ENCODE data around the gene RBM41. TPM values are rescaled to one million over a fixed set of nuclear protein-coding genes. Genes with fewer than 3 reads are reported as not detected.

The RBM41 gene
- total RNA-seq, 2 experiments from 2014 or later: 5.9 to 8.2 TPM

- Mint-ChIP-seq H3K36me3 (ENCODE audit: low read depth) (peaks cover under 1% of the 10 kb centered on the region), H3K4me1 (ENCODE audit: low read depth) (peaks cover 6% of the 10 kb centered on the region), H3K27ac (no peak overlapping the region), H3K4me3 (no peak overlapping the region), H3K27me3 (no peaks in the 10 kb centered on the region), H3K9me3 (no peaks in the 10 kb centered on the region)
- Histone ChIP-seq H3K36me3 (ENCODE audit: insufficient read depth, low read length) (no peaks in the 10 kb centered on the region), H3K4me1 (ENCODE audit: insufficient read depth, low read length) (no peaks in the 10 kb centered on the region), H3K27ac (ENCODE audit: low read depth in 1 of 2, low read length in 2 of 2) (no peak overlapping the region), H3K9me3 (ENCODE audit: control insufficient read depth in 1 of 2, insufficient read depth in 1 of 2, low read length in 2 of 2) (no peaks in the 10 kb centered on the region), H3K27me3 (ENCODE audit: control insufficient read depth in 1 of 2, insufficient read depth in 2 of 2, low read length in 2 of 2) (no peaks in the 10 kb centered on the region), H3K4me3 (ENCODE audit: low read length) (no peak overlapping the region)
- CTCF ChIA-PET: no interaction called here
- POLR2A ChIA-PET: no interaction called here
- intact Hi-C loops (cut with DNase I, micrococcal nuclease): loop anchor here in 1 of 2 experiments (10.0 kb wide), 2 partner anchors 81 to 501 kb away; partner anchors contain the start of genes DNAAF6, NUP62CL and PRPS1
- no peak for TF ChIP-seq CTCF (IDR thresholded peaks at IDR 0.05)
- DNase-seq: no peak
- ATAC-seq (ENCODE audit: poor library complexity): no peak
These were observed 5.1 kb upstream of the RBM41 start for GRCh38 chrX:107123750-107124149.

- DNase-seq: no peak
- ChIA-PET POLR2A (interaction anchor here (1.2 kb wide), 1 partner anchor 623 kb away, joined by 3 read pairs; no protein-coding TSS in a partner anchor), CTCF (interaction anchor here (0.9 kb wide), 1 partner anchor 36 kb away, joined by 3 read pairs; no protein-coding TSS in a partner anchor)
- intact Hi-C loops (cut with DNase I, micrococcal nuclease): loop anchor here (5.0 to 10.0 kb wide), 5 partner anchors 46 to 976 kb away; partner anchors contain the start of genes ATG4A (in 2 of the 2), PSMD10 (in 2 of the 2), DNAAF6 (in 1 of the 2) and NCBP2L (in 1 of the 2)
- no peak for ATAC-seq (ENCODE audit: poor library complexity)
- H3K27me3 ChIP-seq (ENCODE audit: control insufficient read depth in 1 of 2, insufficient read depth in 2 of 2, low read length in 2 of 2): no peaks in the 10 kb centered on the region
- Mint-ChIP-seq H3K4me1 (ENCODE audit: low read depth) (peaks cover 41% of the 10 kb centered on the region), H3K27me3 (no peaks in the 10 kb centered on the region), H3K4me3 (peak overlapping the region; percentile 100), H3K36me3 (ENCODE audit: low read depth) (peaks cover 30% of the 10 kb centered on the region), H3K9me3 (no peaks in the 10 kb centered on the region), H3K27ac (peak overlapping the region; percentile 91)
- peaks cover 22% of the 10 kb centered on the region for H3K36me3 ChIP-seq (ENCODE audit: insufficient read depth, low read length)
- H3K4me3 ChIP-seq (ENCODE audit: low read length): peak overlapping the region; percentile 77
- no peaks in the 10 kb centered on the region for H3K9me3 ChIP-seq (ENCODE audit: control insufficient read depth in 1 of 2, insufficient read depth in 1 of 2, low read length in 2 of 2)
- no peak for TF ChIP-seq CTCF (IDR thresholded peaks at IDR 0.05)
- H3K4me1 ChIP-seq (ENCODE audit: insufficient read depth, low read length): no peaks in the 10 kb centered on the region
- peak overlapping the region in 1 of 2 donors; percentile 55 for H3K27ac ChIP-seq (ENCODE audit: low read depth in 1 of 2, low read length in 2 of 2)
These were observed 661 bp upstream of the RBM41 start for GRCh38 chrX:107119283-107119682.

- POLR2A ChIA-PET: interaction anchor here (0.9 to 1.2 kb wide), 2 partner anchors 11 to 624 kb away, joined by 3 to 6 read pairs; no protein-coding TSS in a partner anchor
- intact Hi-C loops (cut with DNase I, micrococcal nuclease): loop anchor here (5.0 to 10.0 kb wide), 5 partner anchors 47 to 977 kb away; partner anchors contain the start of genes ATG4A (in 2 of the 2), PSMD10 (in 2 of the 2), DNAAF6 (in 1 of the 2) and NCBP2L (in 1 of the 2)
- no peak for TF ChIP-seq CTCF (IDR thresholded peaks at IDR 0.05)
These were observed 665 bp downstream of the RBM41 start for GRCh38 chrX:107117993-107118321.

More at GRCh38 chrX:107117993-107118321, 665 bp downstream of the RBM41 start:
- Histone ChIP-seq H3K27me3 (ENCODE audit: control insufficient read depth in 1 of 2, insufficient read depth in 2 of 2, low read length in 2 of 2) (no peaks in the 10 kb centered on the region), H3K27ac (ENCODE audit: low read depth in 1 of 2, low read length in 2 of 2) (peak overlapping the region; percentile 54 to 55), H3K4me1 (ENCODE audit: insufficient read depth, low read length) (no peaks in the 10 kb centered on the region), H3K9me3 (ENCODE audit: control insufficient read depth in 1 of 2, insufficient read depth in 1 of 2, low read length in 2 of 2) (no peaks in the 10 kb centered on the region), H3K36me3 (ENCODE audit: insufficient read depth, low read length) (peaks cover 31% of the 10 kb centered on the region), H3K4me3 (ENCODE audit: low read length) (peak overlapping the region; percentile 77)
- DNase-seq: no peak
- Mint-ChIP-seq H3K4me1 (ENCODE audit: low read depth) (peaks cover 54% of the 10 kb centered on the region), H3K9me3 (no peaks in the 10 kb centered on the region), H3K4me3 (peak overlapping the region; percentile 100), H3K36me3 (ENCODE audit: low read depth) (peaks cover 43% of the 10 kb centered on the region), H3K27me3 (no peaks in the 10 kb centered on the region), H3K27ac (peak overlapping the region; percentile 91)
- CTCF ChIA-PET: interaction anchor here (1.3 kb wide), 1 partner anchor 119 kb away, joined by 3 read pairs; no protein-coding TSS in a partner anchor
- ATAC-seq (ENCODE audit: poor library complexity): no peak

Measured in CD4-positive, alpha-beta T cell (primary cell).